Fibroblast of pulmonary artery (primary cell): Measurements from ENCODE around the gene DLG1.
A peak's percentile ranks its signal among the peaks of the same experiment; 100 is the strongest.
"Not testable (repeated sequence)": the region's sequence is repeated elsewhere in the genome, so short reads cannot be mapped to it uniquely, and the experiment has no call there.

ENCODE experiments used
- DNase-seq: peaks from one replicate; pipeline ENCODE4 v3.0.0-alpha.2; 2010; ENCODE audit warnings: low read depth
- H3K4me3 ChIP-seq: replicated peaks from 2 replicates; pipeline ENCODE4 v1.5.1; 2011; ENCODE audit warnings: low read depth, mild to moderate bottlenecking, control low read depth, low read length, moderate library complexity
- CTCF ChIP-seq: IDR thresholded peaks from 2 replicates; pipeline ENCODE4 v1.5.1; 2011; ENCODE audit warnings: mild to moderate bottlenecking, control low read depth, low read length, inconsistent platforms; ENCODE audit errors: missing control alignments

Gene DLG1

GRCh38 chr3:197280156-197280555, 18.3 kb downstream of the DLG1 start:
- DNase-seq = no peak
- TF ChIP-seq CTCF = no peak
- no peak overlapping the region for H3K4me3 ChIP-seq

DNA sequence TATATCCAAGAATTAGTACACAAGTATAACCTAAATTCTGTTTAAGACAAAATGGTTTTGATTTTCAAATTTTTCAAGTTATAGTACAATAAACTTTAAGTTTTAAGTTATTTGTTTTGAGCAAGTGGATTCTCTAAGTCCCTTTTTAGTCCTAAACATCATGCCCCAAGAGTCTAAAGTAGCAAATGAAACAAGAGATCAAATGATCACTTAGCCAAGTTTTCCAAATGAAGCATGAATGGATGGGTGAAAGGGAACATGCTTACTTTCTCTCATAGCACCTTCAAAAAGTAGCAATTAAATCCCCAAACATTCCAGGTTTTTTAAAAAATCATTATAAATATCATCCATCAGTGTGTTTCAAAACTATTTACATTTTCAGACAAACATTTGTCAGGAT, 19.5 kb downstream of the DLG1 start:
- no peak for DNase-seq
- no peak overlapping the region for H3K4me3 ChIP-seq
- no peak for TF ChIP-seq CTCF

- not testable (repeated sequence) for H3K4me3 ChIP-seq, DNase-seq
- TF ChIP-seq CTCF = peak; percentile 26
Measured at GRCh38 chr3:197276808-197277207, 21.6 kb downstream of the DLG1 start.

DNA sequence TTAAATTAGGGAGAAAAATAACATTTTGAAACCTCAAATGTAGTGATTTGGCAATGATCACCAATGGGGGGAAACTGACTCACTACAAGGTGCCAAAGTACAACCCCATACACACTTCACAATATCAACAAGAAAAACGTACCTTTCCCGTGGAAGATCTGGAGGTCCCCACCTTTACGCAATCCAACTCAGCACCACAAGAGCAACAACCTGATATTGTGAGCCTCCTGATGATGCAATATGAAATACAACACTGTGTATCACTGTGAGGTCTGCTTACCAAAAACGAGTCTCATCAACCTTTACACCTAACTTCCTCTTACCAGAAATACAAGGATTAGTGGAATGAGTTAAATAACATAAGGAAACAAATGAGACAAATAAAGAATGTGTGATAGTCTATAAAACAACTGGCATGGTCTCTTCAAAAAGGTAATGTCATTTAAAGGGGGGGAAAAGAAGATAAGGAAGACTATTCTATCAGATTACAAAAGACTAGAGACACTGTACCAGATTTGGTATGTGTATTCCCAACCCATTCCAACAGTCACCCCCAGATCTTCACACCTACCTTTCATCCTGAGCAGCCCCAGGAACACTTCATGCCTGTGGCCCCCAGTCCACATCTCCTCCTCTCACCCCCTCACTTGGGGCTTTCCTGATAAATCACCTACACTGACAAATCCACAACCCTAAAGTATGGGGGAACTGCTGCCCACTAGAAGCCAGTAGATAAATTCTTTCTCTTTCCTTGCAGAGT, 27.7 kb downstream of the DLG1 start:
- no peak for DNase-seq
- no peak for TF ChIP-seq CTCF

DNA sequence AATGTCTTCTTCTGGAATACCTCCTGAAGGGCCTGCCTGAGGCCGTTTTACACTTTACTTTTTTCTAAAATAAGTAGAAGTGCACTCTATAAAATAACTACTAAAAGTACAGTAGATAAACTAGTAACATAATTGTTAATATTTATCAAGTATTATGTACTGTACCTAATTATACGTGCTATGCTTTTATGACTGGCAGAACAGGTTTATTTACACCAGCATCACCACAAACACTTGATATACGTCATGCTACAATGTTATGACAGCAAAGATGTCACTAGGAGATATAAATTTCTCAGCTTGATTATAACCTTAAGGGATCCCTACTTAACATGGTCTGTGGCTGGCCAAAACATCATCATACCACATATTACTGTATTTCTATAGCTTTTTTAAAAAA, 29.4 kb downstream of the DLG1 start:
- DNase-seq = no peak
- no peak overlapping the region for H3K4me3 ChIP-seq
- TF ChIP-seq CTCF = no peak

More for the DNA sequence above, 27.7 kb downstream of the DLG1 start:
- H3K4me3 ChIP-seq = no peak overlapping the region

- peak; percentile 27 for DNase-seq
- TF ChIP-seq CTCF = no peak
- no peak overlapping the region for H3K4me3 ChIP-seq
Measured at GRCh38 chr3:197268294-197268693, 30.1 kb downstream of the DLG1 start.

- no peak overlapping the region for H3K4me3 ChIP-seq
- DNase-seq = no peak
- no peak for TF ChIP-seq CTCF
Measured at GRCh38 chr3:197266331-197266730, 32.1 kb downstream of the DLG1 start.
